GM12874 (cell line): Measurements from ENCODE around the gene ZNF354C.

Source experiments
- TF ChIP-seq, protein P1 (sequence below): IDR thresholded peaks from 2 replicates; pipeline ENCODE4 v1.5.1; 2011; ENCODE audit warnings: low read depth, mild to moderate bottlenecking, control low read depth, low read length, moderate library complexity; ENCODE audit not compliant: insufficient read depth

ZNF354C gene

DNA sequence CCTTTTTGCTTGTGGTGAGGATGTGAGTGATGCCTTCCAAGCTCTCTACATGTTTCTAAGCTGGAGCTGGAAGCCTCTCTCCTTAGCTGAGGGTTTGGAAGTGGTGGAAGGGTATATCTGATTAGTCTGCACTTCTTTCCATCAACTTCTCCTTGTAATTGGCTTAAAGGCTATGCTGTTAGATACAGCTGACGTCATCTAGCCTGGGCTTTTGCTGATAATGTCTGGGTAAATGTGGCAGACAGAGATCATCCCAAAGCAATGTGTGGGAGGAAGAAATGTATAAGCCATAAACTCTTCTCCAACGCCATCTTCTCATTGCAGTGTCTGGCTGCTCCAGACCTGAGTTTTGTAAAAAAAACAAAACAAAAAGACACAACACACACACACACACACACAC is 29.3 kb downstream of the ZNF354C start:
- TF ChIP-seq, protein P1, sequence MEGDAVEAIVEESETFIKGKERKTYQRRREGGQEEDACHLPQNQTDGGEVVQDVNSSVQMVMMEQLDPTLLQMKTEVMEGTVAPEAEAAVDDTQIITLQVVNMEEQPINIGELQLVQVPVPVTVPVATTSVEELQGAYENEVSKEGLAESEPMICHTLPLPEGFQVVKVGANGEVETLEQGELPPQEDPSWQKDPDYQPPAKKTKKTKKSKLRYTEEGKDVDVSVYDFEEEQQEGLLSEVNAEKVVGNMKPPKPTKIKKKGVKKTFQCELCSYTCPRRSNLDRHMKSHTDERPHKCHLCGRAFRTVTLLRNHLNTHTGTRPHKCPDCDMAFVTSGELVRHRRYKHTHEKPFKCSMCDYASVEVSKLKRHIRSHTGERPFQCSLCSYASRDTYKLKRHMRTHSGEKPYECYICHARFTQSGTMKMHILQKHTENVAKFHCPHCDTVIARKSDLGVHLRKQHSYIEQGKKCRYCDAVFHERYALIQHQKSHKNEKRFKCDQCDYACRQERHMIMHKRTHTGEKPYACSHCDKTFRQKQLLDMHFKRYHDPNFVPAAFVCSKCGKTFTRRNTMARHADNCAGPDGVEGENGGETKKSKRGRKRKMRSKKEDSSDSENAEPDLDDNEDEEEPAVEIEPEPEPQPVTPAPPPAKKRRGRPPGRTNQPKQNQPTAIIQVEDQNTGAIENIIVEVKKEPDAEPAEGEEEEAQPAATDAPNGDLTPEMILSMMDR: no peak

DNA sequence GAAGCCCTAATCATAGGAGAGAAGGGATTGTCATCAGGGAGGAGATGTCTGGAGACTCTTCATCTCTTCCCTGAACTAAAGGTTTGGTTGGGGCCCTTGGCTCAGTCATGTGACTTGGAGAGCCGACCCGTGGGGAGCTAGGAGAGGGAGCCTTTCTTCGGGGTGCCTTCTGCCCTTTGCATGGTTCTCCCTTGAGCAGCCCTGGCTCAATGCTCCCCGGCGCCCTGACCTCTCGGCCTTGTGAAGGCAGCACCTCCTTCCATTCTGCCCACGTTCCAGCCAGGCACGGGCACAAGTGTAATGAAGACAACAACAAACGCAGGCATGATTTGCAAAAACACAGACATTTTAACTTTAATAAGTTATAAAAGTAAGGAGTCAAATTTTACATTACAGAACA is 50.4 kb downstream of the ZNF354C start:
- TF ChIP-seq, protein P1: no peak

DNA sequence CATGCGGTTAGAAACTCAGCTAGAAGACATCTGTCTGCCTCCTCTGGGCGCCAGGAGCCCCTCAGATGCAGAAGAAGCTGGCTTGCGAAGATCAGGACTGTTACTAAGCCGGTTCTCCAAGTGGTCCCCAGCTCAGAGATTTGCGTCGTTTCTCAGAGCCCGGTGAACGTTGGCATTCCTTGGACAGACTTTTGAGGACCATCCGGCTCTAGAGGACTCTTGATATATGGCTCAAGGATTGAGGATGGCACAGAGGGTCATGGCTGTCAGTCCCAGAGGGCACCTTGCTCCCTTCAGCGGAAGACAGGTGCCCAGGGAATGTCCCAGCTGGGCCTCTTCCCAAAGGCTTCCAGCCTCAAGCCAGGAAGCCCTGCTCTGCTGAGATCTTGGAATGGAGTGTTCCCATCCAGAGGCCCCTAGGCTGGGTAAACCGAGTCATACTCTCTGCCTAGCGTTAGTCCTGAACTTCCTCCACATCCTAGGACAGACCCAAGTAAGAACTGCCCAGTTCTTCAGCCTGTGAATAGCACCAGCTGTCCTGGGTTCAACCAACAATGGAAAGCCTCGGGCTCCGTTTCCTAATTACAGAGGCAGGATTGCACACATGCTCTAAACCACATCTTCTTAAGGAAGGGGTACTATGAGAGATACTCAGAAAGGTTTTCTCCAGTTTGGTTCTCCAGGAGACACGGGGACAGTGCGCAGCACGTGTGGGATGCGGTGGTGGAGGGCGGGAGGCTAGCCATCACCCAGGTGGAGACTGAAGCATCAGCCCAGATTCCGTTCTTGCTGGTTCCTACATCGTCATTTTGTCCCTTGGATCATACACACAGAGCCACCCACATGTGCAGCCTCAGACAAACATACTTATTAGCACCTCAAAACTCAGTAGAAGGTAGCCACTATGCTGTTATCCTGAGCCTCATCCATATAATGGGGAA is 51.4 kb downstream of the ZNF354C start:
- TF ChIP-seq, protein P1: no peak

DNA sequence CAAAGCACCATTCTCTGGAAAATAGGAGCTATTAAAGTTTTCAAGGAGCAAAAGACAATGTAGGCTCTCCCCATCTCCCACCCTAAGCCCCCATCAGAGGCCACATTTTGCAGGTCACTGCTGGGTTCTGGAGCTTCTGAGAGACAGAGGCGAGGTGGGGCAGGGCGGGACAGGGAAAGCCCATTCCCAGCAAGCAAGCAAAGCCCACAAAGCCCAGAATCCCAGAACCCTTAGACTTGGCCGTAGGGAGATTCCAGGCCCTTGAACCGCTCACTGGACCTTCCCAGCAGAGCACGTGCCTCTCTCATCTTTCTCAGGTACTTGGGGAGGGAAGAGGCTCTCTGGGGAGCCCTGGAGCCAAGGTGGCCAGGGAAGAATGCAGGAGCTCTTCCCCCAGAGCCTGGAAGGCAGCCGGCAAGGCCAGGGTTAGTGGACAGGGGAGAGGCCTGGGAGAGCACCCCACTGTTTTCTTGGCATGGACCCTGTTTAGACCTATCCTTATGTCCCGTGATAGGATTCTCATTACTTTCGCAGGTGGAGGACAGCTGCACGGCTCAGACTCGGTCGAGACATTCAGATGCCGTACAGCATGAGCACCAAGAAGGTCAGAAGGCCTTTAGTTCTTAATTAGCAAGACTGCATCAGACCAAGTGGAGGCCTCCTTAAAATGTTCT is 52.4 kb downstream of the ZNF354C start:
- TF ChIP-seq, protein P1: no peak

DNA sequence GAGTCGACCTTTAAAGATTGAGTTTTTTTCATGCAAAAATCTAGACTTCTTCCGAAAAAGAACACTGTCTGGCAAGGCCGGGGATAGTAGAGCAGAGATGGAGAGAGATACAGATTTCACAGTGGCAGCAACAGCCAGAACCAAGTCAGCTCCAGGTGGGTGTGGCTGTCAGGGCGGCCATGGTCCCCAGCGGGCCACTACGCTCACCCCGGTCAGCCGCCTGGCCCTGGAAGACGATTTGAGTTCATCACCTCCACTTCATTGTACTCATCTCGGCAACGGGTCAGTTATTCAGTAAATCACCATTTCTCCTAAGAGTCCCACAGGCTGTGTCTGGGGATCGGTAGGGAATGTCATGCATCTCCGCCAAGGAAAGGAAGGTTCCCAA is 53.0 kb downstream of the ZNF354C start:
- TF ChIP-seq, protein P1: no peak

DNA sequence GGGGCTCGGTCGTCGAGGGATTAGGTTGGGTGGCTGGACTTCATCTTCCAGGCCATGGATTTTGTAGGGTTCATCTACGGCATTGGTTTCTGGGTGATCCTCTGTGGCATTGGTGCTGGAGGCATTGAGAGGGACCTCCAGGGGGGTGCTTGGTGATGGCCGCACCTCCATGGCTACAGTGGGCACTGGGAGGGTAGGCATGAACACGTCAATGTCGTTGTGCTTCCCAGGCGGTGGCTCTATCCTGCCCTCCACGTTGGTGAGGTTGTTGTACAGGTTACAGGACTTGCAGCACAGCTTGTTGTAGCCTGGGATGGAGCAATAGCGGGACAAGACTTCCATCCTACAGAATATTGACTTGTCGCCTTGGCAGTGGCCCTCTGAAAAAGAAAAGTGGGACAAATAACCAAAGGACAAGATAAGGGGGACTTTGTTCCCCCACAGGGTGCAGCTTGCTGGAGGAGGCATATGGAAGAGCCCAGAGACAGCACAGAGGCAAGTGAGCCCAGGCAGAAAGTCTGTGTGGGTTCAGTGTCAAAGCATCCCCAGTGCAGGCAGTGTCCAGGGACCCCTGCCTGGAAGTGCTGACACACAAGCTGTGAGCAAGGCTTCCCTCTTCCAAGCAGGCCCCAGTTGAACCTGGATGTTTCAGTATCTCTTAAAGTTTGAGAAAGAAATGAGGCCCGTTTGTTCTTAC is 53.9 kb downstream of the ZNF354C start:
- TF ChIP-seq, protein P1: no peak

DNA sequence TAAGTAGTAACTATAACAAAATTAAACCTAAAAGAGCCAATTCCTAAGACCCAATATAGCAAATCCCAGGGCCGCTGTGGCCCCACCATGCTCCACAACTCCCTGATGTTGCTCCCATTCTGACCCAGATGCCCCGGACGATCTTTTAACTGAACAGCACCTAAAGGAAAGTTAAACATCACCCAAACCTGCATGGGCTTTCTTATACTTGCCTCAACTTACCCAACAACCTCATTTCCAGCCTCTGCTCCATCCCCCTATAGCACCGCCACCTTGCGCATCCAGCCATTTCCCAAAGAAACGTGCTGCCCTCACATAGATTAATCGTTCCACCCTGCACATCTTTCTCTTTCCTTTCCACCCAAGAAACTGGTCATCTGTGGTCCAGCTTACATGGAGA is 54.6 kb downstream of the ZNF354C start:
- TF ChIP-seq, protein P1: no peak
